Mononuclear cell (primary cell): ENCODE measurements around the gene NEXN. TPM values are rescaled to one million over a fixed set of nuclear protein-coding genes. Genes with fewer than 3 reads are reported as not detected.
"Not testable (repeated sequence)": the region's sequence is repeated elsewhere in the genome, so short reads cannot be mapped to it uniquely, and the experiment has no call there.

Source experiments
- H3K27me3 ChIP-seq: 2 replicates; pipeline ENCODE4 v1.6.0; 2011; ENCODE audit warnings: low read length, control low read depth; ENCODE audit not compliant: insufficient read depth
- H3K4me1 ChIP-seq: 2 replicates; pipeline ENCODE4 v1.5.1; 2011; ENCODE audit warnings: mild to moderate bottlenecking, low read length, control low read depth; ENCODE audit not compliant: insufficient read depth
- H3K4me3 ChIP-seq: 2 replicates; pipeline ENCODE4 v1.5.1; 2011; ENCODE audit warnings: mild to moderate bottlenecking, low read length, moderate library complexity
- H3K9me3 ChIP-seq: 2 replicates; pipeline ENCODE4 v1.5.1; 2011; ENCODE audit warnings: low read depth, mild to moderate bottlenecking, control low read depth, low read length
- total RNA-seq: library from RNA; depleted of rRNA; stranded (reverse); fragments of >200 nt; gene quantifications from one replicate; pipeline ENCODE4 v1.2.3, GENCODE V29; 2012

Gene NEXN
- total RNA-seq, 1 donor = 1.4 TPM

DNA sequence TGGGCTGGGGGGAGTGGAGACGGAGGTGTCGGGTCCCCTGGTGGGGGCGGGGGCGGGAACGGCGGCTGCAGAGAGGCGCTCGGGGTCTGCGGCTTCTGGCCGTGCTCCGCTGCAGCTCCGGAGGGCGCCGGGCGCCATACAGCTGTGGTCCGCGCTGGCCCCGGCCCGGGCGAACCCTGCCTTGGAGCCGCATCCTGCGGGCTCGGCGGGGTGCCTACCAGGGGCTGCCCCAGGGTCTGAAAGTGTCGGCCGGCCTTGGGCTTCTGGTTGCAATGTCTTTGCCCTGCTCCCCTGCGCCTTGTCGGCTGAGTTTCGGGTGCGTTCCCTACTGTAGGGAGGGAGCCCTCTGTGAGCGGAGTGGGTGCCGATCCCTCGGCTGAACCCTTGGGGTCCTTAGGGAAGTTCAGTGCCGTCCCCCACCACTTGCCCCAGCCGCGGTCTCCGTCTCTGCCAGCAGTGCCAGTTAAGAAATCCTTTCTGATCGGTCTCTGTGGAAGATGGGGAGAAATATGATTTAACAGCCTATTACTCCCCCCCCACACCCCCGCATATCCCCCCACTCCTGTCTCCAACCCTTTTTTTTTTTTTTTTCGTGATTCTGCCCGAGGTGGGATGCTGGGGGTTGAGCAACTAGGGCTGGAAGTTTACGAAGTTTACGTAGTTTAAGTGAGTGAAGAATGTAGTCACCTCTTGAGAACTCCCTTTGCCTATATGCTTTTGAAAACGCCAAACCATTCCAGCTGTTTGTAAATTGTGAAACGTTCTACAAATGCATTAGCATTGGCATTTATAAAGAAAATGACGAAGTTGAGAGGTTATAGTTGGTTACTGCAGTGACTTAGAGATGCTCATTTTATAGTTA lies 588 bp downstream of the NEXN start:
- peaks cover 10% of the 10 kb centered on the region for H3K4me1 ChIP-seq
- peak overlapping the region; percentile 26 for H3K4me3 ChIP-seq
- no peaks in the 10 kb centered on the region for H3K9me3 ChIP-seq
- peaks cover 12% of the 10 kb centered on the region for H3K27me3 ChIP-seq

DNA sequence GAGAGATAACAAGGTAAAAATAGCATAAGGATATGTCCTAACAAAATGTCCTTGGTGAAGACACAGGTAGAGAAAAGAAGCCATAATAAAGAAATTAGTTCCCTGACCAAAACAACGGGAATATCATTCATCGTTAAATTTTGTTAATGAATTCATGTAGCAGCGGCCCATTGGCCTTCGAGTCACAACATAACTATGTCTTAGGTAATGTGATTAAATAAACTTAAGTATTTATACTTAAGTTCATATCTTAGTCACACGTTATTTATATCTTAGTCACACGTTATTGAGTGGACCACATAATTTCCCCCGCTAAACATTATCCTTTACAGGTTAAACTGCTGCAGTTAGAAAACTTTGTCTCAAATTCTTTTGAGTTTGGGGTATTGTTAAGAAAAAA lies 1.2 kb downstream of the NEXN start:
- H3K27me3 ChIP-seq = peaks cover 12% of the 10 kb centered on the region
- H3K4me1 ChIP-seq = peaks cover 10% of the 10 kb centered on the region
- no peaks in the 10 kb centered on the region for H3K9me3 ChIP-seq
- no peak overlapping the region for H3K4me3 ChIP-seq

DNA sequence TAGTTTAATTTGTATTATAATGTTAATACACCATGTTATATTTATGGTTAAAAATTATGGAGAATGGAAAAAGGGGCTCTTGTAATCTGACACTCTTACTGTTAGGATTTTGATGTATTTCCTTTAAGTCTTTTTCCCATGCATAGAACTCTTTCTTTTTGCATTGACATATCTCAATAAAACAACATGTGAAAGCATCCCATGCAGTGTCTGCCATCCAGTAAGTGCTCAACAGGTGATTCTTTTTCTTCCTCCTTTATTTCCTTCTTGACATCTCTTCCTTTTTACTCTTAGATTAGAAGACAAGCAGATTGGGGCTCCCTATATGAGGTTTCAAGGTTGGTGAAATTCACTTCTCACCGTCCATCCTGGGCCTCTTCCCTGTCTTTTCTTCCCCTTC lies 2.8 kb downstream of the NEXN start:
- Histone ChIP-seq H3K9me3 (no peaks in the 10 kb centered on the region), H3K27me3 (peaks cover 12% of the 10 kb centered on the region), H3K4me3 (no peak overlapping the region), H3K4me1 (peaks cover 10% of the 10 kb centered on the region)

DNA sequence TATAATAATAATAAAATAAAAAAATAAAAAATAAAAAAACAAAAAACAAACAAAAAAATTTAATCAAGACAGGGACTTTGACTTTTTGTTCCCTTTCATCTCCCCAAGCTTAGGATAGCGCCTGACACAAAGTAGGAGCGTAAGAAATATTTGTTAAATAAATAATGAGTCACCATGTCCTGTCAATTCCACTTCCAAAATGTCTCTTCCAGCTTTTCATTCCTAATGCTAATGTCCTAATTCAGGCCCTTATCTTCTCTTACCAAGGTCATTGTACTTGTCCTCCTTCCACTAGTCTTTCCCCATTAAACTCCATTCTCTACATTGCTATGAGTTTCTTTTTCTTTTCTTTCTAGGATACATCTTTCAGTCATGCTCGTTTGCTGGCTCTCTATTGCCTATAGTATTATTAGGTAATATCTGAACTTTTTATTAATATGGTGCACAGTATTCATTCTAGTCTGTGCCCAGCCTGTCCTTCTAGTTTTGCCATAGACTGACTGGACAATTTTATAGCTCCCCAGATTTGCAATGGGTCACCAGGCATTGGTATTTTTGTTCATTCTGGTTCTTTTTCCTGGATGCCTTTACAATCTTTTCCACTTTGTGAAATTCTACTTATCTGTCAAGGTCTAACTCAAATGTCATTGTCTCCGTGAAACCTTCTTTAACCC lies 11.4 kb downstream of the NEXN start:
- H3K4me3 ChIP-seq = no peak overlapping the region
- no peaks in the 10 kb centered on the region for H3K4me1 ChIP-seq
- H3K9me3 ChIP-seq = no peaks in the 10 kb centered on the region
- no peaks in the 10 kb centered on the region for H3K27me3 ChIP-seq

DNA sequence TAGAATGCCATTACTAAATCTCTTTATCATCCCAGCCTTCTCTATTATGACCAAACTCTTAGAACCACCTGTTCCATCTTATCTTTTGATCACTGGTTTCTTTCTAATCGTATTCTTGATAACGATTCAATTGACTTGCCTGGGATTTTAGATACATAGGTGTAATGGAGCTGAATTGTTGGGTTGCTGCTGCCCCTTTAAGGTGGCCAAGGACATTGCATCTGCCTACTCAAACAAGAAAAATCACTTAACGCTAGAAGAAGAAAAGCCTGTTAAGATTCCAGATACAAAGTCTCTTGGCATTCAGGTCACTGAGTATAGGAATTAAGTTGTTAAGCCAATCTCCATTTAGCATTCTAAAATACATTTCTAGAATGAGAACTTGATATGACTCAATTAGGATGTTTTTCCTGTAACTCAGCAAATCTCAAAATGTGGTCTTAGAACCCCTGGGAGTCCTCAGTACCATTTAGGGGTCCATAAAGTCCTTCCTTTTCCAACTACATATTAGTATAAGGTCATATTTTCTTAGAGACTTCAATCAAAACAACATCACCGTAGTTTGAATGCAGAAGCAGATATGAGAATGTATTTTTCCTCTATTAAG lies 12.4 kb downstream of the NEXN start:
- Histone ChIP-seq H3K9me3 (no peaks in the 10 kb centered on the region), H3K4me1 (peaks cover 2% of the 10 kb centered on the region), H3K4me3 (no peak overlapping the region), H3K27me3 (no peaks in the 10 kb centered on the region)

DNA sequence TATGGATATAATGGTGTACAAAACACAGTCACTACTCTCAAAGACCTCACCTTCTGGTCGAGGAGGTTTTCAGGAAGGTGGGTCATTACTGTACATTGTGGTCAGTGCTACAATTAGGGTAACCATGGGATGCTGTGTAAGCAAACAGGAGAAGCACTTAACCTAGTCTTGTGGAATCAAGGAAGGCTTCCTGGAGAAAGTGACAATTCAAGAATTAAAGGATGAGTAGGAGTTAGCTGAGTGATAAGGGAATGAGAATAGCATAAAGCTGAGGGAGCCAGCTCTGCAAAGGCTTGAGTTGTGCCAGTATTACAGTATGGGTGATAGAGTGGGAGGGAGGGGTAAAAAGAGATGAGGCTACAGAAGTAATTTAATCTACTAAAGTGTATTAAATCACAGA lies 17.2 kb downstream of the NEXN start:
- Histone ChIP-seq H3K27me3 (no peaks in the 10 kb centered on the region), H3K9me3 (no peaks in the 10 kb centered on the region), H3K4me1 (peaks cover 3% of the 10 kb centered on the region), H3K4me3 (no peak overlapping the region)

DNA sequence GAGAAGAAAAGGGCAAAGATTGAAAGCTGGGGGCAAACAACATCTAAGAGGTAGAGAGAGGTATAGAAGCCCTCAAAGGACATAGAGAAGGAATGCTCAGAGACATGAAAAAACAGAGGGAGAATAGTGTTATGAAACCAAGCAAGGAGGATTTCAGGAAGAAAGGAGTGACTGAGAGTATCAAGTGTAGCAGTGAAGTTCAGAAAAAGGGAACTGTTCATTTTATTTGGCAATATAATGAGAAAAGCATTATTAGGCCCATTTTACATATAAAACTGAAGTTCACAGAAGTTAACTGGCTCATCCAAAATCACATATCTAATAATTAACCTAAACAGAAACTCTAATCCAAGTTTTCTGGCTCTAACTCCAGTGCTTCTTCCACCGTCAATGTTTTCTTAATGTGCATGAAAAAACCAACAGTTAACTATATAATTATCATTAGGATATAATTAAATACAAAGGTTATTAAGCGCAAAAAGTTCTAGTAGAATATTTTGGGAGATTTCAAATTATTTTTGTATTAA lies 17.7 kb downstream of the NEXN start:
- H3K9me3 ChIP-seq = no peaks in the 10 kb centered on the region
- H3K4me1 ChIP-seq = peaks cover 3% of the 10 kb centered on the region
- no peaks in the 10 kb centered on the region for H3K27me3 ChIP-seq
- no peak overlapping the region for H3K4me3 ChIP-seq

DNA sequence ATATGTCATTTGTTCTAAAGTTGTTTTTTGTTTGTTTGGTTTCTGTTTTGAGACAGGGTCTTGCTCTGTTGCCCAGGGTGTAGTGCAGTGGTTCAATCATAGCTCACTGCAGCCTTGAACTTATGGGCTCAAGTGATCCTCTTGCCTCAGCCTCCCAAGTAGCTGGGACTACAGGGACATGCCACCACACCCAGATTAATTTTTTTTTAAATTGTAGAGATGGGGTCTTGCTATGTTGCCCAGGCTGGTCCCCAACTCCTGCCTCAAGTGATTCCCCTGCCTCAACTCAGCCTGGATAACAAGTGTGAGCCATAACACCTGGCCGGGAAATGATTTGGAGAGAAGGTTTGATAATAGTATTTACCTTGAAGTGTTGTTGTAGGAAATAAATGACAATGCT lies 18.2 kb downstream of the NEXN start:
- no peak overlapping the region for H3K4me3 ChIP-seq

DNA sequence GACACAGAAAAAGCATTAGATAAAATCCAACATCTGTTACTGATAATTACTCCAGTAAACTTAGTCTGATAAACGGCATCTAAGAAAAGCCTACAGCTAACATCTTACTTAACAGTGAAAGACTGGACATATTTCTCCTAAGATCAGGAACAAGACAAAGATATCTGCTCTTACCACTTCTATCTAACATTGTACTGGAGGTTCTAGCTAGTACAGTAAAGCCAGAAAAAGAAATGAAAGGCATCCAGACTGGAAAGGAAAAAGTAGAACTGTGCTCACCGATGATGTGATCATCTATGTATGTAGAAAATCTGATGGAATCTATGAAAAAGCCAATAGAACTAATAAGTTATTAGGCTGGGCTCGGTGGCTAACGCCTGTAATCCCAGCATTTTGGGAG lies 21.7 kb downstream of the NEXN start:
- H3K4me3 ChIP-seq = no peak overlapping the region
- H3K9me3 ChIP-seq = no peaks in the 10 kb centered on the region
- H3K27me3 ChIP-seq = no peaks in the 10 kb centered on the region
- H3K4me1 ChIP-seq = peaks cover 3% of the 10 kb centered on the region

More for the DNA sequence above, 18.2 kb downstream of the NEXN start:
- H3K27me3 ChIP-seq = no peaks in the 10 kb centered on the region
- peaks cover 3% of the 10 kb centered on the region for H3K4me1 ChIP-seq
- H3K9me3 ChIP-seq = no peaks in the 10 kb centered on the region

DNA sequence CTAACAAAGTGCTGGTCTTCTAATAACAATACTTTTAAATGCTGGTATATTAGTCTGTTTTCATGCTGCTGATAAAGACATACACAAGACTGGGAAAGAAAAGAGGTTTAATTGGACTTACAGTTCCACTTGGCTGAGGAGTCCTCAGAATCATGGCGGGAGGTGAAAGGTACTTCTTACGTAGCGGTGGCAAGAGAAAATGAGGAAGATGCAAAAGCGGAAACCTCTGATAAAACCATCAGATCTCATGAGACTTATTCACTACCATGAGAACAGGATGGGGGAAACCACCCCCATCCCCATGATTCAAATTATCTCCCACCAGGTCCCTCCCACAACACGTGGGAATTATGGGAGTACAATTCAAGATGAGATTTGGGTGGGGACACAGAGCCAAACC lies 30.5 kb downstream of the NEXN start:
- not testable (repeated sequence) for H3K4me3 ChIP-seq, H3K4me1 ChIP-seq, H3K9me3 ChIP-seq, H3K27me3 ChIP-seq

DNA sequence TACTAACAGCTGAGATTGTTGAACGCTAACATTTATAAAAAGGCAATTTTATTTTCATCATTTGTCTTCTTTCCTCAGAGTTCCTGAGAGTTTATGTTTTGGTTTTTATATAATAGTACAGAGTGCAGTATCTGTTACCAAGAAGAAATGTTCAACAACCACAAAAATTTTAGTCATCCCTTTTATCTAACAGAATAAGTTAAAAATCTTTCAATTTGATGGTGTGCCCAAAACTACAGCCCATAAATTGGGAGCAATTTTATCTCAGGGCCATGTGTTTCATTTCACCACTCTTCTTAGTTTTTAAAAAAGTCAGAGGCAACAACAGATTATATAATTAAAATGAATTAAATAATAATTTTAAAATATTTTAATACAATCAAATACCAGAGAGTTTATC lies 37.1 kb downstream of the NEXN start:
- Histone ChIP-seq H3K4me3 (no peak overlapping the region), H3K9me3 (no peaks in the 10 kb centered on the region), H3K27me3 (no peaks in the 10 kb centered on the region), H3K4me1 (peaks cover 11% of the 10 kb centered on the region)

DNA sequence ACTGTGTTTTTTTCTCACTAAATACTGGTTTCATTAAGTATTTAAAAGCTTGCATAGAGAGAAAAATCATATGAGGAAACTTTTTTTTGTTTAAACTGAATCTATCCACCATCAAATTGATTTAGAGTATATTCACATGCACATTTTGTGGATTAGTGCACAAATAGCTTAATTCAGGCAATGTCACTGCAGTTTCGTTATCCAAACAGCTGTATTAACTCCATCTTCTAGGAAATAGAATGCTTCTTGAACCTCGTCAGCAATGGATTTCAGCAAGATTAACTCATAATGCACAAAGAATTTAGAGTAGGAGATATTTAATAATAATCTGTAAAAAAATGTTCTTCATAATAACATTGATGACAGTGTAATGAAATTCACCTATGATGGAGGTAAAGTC lies 37.5 kb downstream of the NEXN start:
- Histone ChIP-seq H3K4me1 (peaks cover 11% of the 10 kb centered on the region), H3K4me3 (peak overlapping the region; percentile 45), H3K9me3 (no peaks in the 10 kb centered on the region), H3K27me3 (no peaks in the 10 kb centered on the region)

DNA sequence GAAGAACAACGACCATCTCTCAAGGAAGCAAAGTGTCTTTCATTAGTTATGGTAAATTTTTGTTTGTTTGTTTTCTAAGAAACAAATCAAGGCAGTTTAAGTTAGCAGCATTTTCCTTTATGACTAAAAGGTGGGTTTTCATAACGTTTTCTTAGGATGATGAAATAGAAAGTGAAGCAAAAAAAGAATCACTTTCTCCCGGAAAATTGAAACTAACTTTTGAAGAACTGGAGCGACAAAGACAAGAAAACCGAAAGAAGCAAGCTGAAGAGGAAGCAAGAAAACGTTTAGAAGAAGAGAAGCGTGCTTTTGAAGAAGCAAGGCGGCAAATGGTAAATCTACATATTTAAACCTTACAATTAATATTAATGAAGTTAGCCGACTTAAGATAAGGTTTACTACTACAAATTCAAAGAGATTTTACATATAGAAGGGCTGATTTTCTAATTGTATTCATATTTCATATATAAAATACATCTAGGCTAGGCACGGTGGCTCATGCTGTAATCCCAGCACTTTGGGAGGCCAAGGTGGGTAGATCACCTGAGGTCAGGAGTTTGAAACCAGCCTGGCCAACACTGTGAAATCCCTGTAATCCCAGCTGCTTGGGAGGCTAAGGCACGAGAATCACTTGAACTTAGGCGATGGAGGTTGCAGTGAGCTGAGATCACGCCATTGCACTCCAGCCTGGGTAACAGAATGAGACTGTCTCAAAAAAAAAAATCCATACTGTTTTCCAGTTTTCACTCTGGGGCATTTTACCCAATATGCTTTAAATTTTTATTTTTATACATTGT lies 38.3 kb downstream of the NEXN start:
- Histone ChIP-seq H3K4me3 (peak overlapping the region; percentile 45), H3K27me3 (no peaks in the 10 kb centered on the region), H3K9me3 (no peaks in the 10 kb centered on the region), H3K4me1 (peaks cover 11% of the 10 kb centered on the region)

DNA sequence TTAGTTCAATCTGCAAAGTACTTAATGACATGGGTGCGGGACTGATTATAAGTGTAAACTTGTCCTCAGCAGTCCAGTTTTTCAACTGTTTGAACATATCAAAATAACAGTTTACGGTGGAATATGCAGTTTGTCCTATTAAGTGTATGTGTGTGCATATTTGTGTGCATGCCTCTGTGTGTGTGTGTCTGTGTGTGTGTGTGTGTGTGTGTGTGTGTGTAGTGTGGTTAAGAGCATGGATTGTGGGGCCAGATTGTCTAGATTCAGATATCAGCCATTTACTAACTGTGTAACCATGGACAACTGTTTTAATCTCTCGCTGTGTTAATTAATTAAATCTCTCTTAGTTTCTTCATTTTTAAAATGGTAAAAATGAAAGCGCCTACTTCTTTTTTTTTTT lies 39.0 kb downstream of the NEXN start:
- Histone ChIP-seq H3K27me3 (no peaks in the 10 kb centered on the region), H3K4me3 (peak overlapping the region; percentile 45), H3K9me3 (no peaks in the 10 kb centered on the region), H3K4me1 (peaks cover 11% of the 10 kb centered on the region)

DNA sequence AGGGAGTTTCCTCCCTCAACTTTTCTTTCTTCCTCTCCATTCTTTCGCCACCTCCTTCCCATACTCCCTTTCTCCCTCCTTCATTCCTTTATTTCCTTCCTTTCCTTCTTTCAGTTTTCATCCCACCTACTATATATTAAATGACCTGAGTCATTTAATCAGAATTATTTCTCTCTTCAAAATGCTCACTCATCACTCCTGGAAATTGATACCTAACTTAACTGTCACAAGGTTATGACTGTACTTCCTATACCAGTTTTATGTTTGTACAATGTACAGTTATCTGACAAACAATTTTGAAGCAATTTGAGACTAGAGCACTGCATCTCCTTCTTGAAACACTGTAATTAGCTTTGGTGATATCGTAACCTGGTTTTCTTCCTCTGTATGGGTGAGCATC lies 41.4 kb downstream of the NEXN start:
- Histone ChIP-seq H3K4me1 (peaks cover 11% of the 10 kb centered on the region), H3K9me3 (no peaks in the 10 kb centered on the region), H3K4me3 (no peak overlapping the region), H3K27me3 (no peaks in the 10 kb centered on the region)
